Retinal pigment epithelial cell (primary cell): ENCODE results near the gene PEX10.

ENCODE experiments used
- DNase-seq: peaks from one replicate; pipeline ENCODE4 v3.0.0-alpha.2; 2010; ENCODE audit warnings: low read depth
- H3K4me3 ChIP-seq: 2 replicates; pipeline ENCODE4 v1.5.1; 2011; ENCODE audit warnings: mild to moderate bottlenecking, low read length, control low read depth, moderate library complexity
- TF ChIP-seq, protein P1 (sequence below): conservative IDR thresholded peaks from 2 replicates; pipeline ENCODE4 v1.5.1; 2011; ENCODE audit warnings: low read depth, low read length, control low read depth, inconsistent platforms

PEX10 gene

DNA sequence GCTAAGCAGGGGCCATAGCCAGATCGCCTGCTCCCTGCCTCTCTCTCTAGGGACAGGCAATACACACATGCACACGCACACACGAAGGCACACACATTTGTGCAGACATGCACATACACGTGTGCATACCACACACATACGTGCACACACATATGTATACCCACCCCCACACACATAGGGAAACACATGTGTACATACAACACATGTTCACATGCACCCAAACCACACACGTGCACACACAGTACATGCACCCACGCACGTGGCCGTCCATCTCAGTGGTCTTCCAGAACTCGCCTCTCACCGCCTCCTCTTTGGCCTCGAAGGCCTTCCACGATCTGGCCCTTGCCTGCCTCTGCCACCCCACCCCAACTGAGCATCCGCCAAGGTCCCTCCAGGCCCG, 25.3 kb upstream of the PEX10 start:
- H3K4me3 ChIP-seq = no peak overlapping the region
- TF ChIP-seq, protein P1, sequence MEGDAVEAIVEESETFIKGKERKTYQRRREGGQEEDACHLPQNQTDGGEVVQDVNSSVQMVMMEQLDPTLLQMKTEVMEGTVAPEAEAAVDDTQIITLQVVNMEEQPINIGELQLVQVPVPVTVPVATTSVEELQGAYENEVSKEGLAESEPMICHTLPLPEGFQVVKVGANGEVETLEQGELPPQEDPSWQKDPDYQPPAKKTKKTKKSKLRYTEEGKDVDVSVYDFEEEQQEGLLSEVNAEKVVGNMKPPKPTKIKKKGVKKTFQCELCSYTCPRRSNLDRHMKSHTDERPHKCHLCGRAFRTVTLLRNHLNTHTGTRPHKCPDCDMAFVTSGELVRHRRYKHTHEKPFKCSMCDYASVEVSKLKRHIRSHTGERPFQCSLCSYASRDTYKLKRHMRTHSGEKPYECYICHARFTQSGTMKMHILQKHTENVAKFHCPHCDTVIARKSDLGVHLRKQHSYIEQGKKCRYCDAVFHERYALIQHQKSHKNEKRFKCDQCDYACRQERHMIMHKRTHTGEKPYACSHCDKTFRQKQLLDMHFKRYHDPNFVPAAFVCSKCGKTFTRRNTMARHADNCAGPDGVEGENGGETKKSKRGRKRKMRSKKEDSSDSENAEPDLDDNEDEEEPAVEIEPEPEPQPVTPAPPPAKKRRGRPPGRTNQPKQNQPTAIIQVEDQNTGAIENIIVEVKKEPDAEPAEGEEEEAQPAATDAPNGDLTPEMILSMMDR = no peak
- DNase-seq = no peak

DNA sequence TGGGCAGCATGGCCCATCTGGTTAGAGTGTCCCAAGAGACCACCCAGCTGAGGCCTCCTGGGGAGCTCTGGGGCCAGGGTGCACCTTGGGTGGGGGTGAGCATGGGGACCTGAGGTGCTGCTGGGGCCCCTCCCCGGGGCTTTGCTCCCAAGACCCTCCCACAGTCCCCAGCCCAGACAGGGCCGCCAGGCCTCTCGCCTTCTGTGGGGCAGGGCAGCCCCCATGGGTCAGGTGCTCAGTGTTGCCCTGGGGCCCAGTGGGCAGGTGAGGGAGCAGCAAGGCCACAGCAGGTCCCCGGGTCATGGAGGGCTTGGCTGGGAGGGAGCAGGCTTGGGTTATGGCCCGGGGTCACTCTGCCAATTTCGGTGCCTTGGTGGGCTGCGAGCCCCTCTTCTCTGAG, 24.5 kb upstream of the PEX10 start:
- TF ChIP-seq, protein P1 = no peak
- H3K4me3 ChIP-seq = no peak overlapping the region
- no peak for DNase-seq

DNA sequence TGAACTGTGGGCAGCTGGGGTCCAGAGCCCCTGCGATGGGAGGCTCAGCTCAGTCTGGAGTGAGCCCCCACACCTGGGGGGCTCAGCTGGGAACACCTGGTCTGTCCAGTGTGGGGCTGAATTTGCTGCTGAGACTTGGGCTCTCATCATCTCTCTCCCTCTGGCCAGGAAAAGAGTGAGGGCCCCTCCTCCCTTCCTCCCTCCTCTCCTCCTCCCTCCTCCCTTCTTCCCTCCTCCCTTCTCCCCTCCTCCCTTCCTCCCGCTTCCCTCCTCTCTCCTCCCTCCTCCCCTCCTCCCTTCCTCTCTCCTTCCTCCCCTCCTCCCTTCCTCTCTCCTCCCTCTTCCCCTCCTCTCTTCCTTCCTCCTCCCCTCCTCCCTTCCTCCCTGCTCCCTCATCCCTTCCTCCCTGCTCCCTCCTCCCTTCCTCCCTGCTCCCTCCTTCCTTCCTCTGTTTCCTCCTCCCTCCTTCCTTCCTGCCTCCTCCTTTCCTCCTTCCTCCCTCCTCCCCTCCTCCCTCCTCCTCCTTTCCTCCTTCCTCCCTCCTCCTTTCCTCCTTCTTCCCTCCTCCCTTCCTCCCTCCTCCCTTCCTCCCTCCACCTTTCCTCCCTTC, 23.5 kb upstream of the PEX10 start:
- TF ChIP-seq, protein P1 = no peak
- H3K4me3 ChIP-seq = no peak overlapping the region
- no peak for DNase-seq

DNA sequence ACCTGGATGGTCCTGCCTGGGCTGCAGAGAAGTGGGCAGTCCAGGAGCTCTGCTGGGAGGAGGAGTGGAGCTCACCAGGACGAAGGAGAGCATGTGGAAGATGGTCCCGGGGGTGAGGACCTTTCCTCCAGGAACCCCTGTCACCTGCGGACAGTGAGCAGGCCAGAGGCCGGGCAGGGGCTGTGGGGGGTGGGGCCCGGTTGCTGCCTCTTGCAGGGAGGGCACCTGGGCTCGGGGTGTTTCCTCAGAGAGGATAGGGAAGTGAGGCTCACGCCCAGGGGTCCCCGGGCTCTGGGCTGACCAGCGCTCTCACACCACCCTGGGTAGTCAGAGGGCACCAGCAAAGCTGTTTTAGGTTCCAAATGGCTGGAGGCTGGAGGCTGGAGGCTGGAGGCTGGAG, 22.7 kb upstream of the PEX10 start:
- DNase-seq = no peak
- TF ChIP-seq, protein P1 = no peak
- no peak overlapping the region for H3K4me3 ChIP-seq

DNA sequence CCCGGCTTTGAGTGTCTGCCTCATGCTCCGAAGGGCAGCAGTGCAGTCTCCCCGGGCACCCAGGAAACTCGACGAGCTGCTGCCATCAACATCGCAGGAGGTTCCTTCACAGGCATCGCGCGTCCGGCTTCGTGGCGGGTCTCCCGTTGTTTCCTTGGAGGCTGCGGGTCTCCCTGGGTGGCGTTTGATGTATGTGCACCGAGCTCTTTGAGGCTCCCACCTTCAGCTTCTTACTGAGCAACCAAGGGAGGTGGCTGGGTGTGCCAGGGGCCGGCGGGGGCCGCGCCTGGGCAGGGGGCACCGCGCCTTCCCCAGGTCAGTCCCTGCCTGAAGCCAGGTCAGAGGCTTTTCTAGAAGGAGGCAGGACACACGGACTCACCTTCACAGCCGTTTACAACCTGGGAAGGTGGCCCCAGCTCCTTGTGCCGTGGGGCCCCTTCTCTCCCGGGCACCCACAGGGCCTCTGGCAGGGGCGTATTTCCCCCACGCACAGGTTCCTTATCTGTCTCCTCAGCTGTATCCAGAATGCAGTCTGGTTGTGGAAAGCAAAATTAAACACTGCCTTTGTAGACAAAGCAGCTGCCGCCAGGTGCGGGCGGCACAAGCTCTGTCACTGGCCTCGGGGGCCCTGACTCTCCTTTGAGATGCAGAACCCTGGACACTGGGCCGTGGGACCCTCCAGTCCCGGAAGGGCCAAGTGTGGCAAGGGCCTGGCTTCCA, 21.7 kb upstream of the PEX10 start:
- TF ChIP-seq, protein P1 = no peak

DNA sequence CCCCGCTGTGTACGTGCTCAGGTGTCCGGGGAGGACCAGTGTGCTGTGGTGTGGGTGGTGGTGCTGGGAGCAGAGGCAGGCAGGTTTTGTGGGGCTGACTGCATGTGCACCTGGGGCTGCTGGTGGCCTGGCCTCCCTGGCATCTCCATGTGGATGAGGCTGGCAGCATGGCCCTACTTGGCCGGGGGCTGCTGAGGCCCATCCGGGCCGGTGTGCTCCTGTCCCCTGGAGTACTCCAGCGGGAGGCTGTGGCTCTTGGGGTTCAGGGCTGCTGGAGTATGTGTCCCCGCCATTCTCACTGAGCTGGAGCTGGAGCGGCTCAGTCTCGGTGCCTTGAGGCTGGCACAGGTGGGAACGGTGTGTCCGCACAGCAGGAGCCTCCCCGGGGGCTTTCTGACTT, 20.8 kb upstream of the PEX10 start:
- TF ChIP-seq, protein P1 = no peak
- no peak overlapping the region for H3K4me3 ChIP-seq
- no peak for DNase-seq

More for the DNA sequence above, 21.7 kb upstream of the PEX10 start:
- no peak for DNase-seq
- no peak overlapping the region for H3K4me3 ChIP-seq

DNA sequence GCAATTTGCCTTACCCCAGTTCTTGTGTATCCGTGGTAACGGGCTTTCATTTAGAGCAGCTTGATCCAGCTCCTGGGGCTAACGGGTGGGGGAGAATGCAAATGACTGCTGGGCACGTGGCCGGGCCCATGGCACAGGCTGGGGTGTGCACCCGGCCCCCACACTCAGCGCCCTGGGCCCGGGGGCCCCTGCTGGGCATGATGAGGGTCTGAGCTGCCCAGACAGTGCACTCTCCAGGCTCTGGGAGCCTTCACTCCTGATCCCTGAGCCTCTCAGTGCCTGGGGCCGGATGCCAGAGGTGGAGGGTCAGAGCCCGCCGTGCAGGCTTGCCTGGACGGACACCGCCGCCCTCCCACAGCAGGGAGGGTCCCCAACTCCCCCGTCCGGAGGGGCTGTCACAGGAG, 20.1 kb upstream of the PEX10 start:
- TF ChIP-seq, protein P1 = no peak
- no peak for DNase-seq
- H3K4me3 ChIP-seq = no peak overlapping the region
